Activated CD4-positive, CD25-positive, alpha-beta regulatory T cell treated with anti-CD3 and anti-CD28 coated beads, Interleukin-2, amount 50 U/mL, for 16 hours (primary cell): ENCODE measurements around the gene UST.
"Not testable (repeated sequence)": the region's sequence is repeated elsewhere in the genome, so short reads cannot be mapped to it uniquely, and the experiment has no call there.

Source experiments
- DNase-seq: peaks from one replicate; pipeline ENCODE4 v3.0.0-alpha.2; 2020; ENCODE audit warnings: low read depth, low spot score

UST gene

GRCh38 chr6:148868314-148868713 is 121.5 kb downstream of the UST start:
- no peak for DNase-seq

- DNase-seq, result no peak
Measured at GRCh38 chr6:148868901-148869300, 122.1 kb downstream of the UST start.

GRCh38 chr6:148869585-148869984 is 122.8 kb downstream of the UST start:
- DNase-seq, result no peak

GRCh38 chr6:148873154-148873553 is 126.3 kb downstream of the UST start:
- no peak for DNase-seq

- DNase-seq, result no peak
Measured at GRCh38 chr6:148873868-148874267, 127.0 kb downstream of the UST start.

- no peak for DNase-seq
Measured at GRCh38 chr6:148874698-148875293, 128.0 kb downstream of the UST start.

GRCh38 chr6:148878683-148879082 is 131.9 kb downstream of the UST start:
- DNase-seq, result no peak

GRCh38 chr6:148880742-148881141 is 133.9 kb downstream of the UST start:
- not testable (repeated sequence) for DNase-seq

GRCh38 chr6:148881593-148882311 is 134.9 kb downstream of the UST start:
- no peak for DNase-seq

- no peak for DNase-seq
Measured at GRCh38 chr6:148883270-148883669, 136.4 kb downstream of the UST start.

GRCh38 chr6:148884461-148884860 is 137.6 kb downstream of the UST start:
- no peak for DNase-seq

GRCh38 chr6:148885136-148885865 is 138.5 kb downstream of the UST start:
- DNase-seq, result no peak

- no peak for DNase-seq
Measured at GRCh38 chr6:148885925-148886845, 139.4 kb downstream of the UST start.

GRCh38 chr6:148887181-148887580 is 140.4 kb downstream of the UST start:
- DNase-seq, result no peak

- no peak for DNase-seq
Measured at GRCh38 chr6:148888856-148889255, 142.0 kb downstream of the UST start.

- no peak for DNase-seq
Measured at GRCh38 chr6:148890096-148890495, 143.3 kb downstream of the UST start.

- DNase-seq, result no peak
Measured at GRCh38 chr6:148890652-148891404, 144.0 kb downstream of the UST start.

GRCh38 chr6:148891405-148891783 is 144.6 kb downstream of the UST start:
- DNase-seq, result no peak

- no peak for DNase-seq
Measured at GRCh38 chr6:148892247-148892646, 145.4 kb downstream of the UST start.

- no peak for DNase-seq
Measured at GRCh38 chr6:148893073-148893472, 146.2 kb downstream of the UST start.

- no peak for DNase-seq
Measured at GRCh38 chr6:148893481-148893880, 146.7 kb downstream of the UST start.
